Measurements from ENCODE around the gene SLC2A3.
"Not testable (repeated sequence)": the region's sequence is repeated elsewhere in the genome, so short reads cannot be mapped to it uniquely, and the experiment has no call there.

DNA sequence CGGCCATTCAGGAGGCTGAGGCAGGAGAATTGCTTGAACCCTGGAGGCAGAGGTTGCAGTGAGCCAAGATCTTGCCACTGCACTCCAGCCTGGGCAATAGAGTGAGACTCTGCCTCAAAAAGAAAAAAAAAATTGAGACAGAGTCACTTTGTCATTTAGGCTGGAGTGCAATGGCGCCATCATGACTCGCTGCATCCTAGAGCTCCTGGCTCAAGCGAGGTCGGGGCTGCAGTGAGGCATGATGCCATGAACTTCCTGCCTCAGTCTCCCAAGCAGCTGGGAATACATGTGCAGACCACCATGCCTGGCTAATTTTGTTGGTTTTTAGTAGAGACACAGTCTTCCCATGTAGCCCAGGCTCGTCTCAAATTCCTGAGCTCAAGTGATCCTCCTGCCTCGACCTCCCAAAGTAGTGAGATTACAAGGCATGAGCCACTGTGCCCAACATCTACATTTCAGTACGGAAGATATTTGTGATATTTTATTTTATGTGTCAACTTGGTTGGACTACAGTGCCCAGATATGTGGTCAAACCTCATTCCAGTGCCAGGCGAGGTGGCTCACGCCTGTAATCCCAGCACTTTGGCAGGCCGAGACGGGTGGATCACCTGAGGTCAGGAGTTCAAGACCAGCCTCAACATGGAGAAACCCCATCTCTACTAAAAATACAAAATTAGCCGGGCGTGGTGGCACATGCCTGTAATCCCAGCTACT is 14.4 kb upstream of the SLC2A3 start:
- TF ChIP-seq, protein P1, sequence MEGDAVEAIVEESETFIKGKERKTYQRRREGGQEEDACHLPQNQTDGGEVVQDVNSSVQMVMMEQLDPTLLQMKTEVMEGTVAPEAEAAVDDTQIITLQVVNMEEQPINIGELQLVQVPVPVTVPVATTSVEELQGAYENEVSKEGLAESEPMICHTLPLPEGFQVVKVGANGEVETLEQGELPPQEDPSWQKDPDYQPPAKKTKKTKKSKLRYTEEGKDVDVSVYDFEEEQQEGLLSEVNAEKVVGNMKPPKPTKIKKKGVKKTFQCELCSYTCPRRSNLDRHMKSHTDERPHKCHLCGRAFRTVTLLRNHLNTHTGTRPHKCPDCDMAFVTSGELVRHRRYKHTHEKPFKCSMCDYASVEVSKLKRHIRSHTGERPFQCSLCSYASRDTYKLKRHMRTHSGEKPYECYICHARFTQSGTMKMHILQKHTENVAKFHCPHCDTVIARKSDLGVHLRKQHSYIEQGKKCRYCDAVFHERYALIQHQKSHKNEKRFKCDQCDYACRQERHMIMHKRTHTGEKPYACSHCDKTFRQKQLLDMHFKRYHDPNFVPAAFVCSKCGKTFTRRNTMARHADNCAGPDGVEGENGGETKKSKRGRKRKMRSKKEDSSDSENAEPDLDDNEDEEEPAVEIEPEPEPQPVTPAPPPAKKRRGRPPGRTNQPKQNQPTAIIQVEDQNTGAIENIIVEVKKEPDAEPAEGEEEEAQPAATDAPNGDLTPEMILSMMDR (IDR thresholded peaks at IDR 0.05): not testable (repeated sequence)
- TF ChIP-seq POLR2A (IDR thresholded peaks at IDR 0.05); POLR2AphosphoS5 (IDR thresholded peaks at IDR 0.05); EP300 (IDR thresholded peaks at IDR 0.05; ENCODE audit: low read depth): not testable (repeated sequence)

Measured in transverse colon (tissue), 4 donors.